Measurements from ENCODE around the gene NPB.

GRCh38 chr17:81941484-81942166 is 39.6 kb downstream of the NPB start:
- TF ChIP-seq POLR2AphosphoS5 (IDR thresholded peaks at IDR 0.05; ENCODE audit: low read depth, low read length): no peak
- TF ChIP-seq SIN3A (IDR thresholded peaks at IDR 0.05; ENCODE audit: borderline replicate concordance, insufficient read depth, low read length): no peak
- TF ChIP-seq TAF1 (IDR thresholded peaks at IDR 0.05; ENCODE audit: borderline replicate concordance, insufficient read depth, low read length): no peak
